Measurements from ENCODE around the gene DENND1A.

DNA sequence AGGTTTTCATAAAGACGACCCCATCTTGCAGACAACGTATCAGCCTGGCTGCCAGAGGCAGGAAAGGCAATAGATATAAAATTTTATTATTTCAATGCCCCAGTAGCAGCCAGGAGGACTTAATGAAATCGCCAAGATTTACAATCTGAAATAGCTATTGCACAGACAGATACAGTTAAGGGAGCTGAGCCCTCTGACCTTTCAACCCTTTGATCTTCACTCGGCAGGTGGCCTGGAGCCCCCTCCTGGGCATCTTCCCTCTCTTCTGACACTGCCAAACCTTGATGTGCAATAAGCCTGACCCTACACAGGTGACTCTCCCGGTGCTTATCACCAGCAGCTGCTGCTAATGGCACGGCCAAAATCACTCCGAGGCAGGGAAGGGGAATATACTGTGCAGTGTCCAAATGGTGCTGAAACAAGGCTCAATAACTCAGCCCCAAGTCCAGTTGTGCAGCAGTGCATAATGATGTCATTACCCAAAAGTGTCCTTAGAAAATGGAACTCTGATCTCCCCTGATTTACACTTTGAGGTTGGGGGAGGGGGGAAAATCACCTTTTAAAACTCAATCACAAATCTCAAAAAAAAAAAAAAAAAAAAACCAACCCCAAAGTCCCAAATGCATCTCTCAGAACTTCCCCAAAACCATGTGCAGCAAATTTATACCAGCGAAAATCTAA is 331.9 kb downstream of the DENND1A start:
- no peak for TF ChIP-seq CTCF (IDR thresholded peaks at IDR 0.05)
- TF ChIP-seq POLR2A (IDR thresholded peaks at IDR 0.05): no peak
- no peak for TF ChIP-seq EP300 (IDR thresholded peaks at IDR 0.05)
